GM18520 (cell line): ENCODE measurements around the gene DCAF11.

ENCODE experiments used
- ATAC-seq: cut with Tn5 transposase; IDR thresholded peaks from one replicate; pipeline ENCODE4 v1.9.1; 2021; ENCODE audit not compliant: unreplicated experiment

Gene DCAF11

DNA sequence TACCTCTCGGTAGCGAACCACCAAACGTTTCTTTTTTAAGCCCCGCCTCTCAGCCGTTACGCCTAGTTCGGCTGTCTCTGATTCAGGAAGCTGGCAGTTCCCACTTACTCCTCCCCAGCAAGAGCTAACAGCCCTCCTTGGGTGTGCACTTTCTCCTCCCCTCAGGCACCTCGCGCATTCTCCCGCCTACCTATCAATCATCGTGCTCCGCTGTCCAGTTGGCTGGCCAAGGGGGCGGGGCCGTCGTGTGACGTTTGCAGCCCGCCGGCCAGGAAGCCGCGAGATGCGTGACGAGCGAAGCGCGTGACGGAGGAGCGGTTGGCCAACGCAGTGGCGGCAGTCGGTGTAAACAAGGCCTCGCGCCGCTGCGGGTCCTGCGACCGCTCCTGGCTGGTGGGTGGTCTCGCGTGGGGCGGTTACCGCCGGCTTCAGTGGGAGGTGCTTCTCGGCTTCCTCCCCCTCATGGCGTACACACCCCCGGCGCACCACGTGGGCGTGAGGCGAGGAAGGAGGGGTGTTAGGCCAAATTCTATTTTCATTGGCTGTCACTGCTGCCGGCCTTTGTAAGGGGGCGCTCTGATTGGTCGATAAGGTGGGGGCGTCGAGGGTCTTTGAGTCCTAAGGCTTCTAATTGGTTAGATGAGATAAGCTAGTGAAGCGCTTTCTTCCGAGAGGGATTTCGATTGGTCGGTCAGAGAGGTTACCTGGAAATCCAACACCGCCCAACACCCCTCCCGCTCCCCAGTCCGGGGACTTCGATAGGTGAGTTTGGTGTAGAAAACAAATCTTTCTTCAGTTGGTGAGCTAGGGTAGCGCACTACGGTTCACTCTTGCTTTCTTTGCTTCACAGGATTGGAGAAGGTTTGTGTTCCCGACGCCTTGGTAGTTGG lies at the start of gene DCAF11, which contains the start of gene NRL:
Gene DCAF11, plus strand, starts transcription at position 246 of the 890 bp plus-strand sequence. CDS start 818 bp downstream, outside the sequence.
Gene NRL, minus strand, starts transcription at position 418 of the 890 bp plus-strand sequence. CDS start 32,101 bp downstream, outside the sequence.
- ATAC-seq, result peak; percentile 82

DNA sequence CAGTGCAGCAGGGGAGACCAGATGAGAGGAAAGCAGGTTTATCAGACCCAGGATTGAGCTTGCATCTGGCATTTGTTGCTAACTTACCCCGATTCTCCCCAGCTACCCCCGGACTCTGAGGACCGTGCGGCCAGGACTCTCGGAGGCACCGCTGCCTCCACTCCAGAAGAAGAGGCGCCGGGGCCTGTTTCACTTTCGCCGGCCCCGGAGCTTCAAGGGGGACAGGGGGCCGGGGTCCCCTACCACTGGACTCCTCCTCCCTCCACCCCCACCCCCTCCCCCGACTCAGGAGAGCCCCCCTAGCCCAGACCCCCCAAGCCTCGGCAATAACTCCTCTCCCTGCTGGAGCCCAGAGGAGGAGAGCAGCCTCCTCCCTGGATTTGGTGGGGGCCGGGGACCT lies 49.7 kb upstream of the DCAF11 start:
- ATAC-seq, result no peak

DNA sequence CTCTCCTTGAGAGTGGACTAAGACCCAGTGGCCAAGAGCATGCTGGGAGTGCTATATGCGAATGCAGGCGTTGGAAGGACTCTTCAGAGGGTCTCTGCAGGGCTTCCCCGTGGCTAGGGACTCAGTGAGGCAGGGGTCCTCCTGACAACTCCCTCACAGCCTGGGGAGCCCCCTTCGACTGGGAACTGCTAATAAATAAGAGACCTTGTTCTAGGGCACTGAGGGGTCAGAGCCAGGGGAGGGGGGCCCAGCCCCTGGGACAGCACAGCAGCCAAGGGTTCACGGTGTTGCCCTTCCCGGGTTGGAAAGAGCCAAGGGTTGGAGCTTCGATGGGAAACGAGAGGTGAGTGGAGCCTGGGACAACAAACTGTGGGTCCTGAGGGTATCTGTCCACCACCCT lies 49.2 kb upstream of the DCAF11 start:
- no peak for ATAC-seq

DNA sequence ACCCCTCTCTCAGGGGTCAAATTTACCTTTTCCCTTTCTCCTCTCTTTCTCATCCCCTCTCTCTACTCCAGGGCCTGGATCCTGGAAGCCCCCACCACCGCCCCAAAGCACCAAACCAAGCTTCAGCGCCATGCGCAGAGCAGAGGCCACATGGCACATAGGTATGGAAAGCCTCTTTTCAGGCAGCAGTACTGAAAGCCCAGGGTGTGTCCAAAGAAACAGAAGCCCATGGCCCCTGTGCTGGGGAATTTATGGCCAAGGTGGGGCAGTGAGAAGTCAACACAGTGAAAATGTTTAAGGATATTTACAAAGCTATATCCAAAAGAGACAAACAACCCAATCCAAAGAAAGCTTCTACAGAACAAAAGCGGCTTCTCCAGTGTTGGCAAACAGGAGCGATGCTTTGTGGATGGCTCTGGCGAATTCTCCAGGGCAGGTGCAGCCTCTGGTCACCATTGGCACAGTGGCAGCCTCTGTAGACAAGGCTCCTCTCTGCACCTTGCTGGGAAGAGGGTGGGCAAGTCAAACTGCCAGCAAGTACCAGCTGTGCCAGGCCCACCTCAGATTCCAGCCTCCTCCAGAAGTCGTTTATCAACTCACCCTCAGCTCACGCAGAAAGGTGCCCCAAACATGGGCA lies 48.0 kb upstream of the DCAF11 start:
- ATAC-seq, result no peak

DNA sequence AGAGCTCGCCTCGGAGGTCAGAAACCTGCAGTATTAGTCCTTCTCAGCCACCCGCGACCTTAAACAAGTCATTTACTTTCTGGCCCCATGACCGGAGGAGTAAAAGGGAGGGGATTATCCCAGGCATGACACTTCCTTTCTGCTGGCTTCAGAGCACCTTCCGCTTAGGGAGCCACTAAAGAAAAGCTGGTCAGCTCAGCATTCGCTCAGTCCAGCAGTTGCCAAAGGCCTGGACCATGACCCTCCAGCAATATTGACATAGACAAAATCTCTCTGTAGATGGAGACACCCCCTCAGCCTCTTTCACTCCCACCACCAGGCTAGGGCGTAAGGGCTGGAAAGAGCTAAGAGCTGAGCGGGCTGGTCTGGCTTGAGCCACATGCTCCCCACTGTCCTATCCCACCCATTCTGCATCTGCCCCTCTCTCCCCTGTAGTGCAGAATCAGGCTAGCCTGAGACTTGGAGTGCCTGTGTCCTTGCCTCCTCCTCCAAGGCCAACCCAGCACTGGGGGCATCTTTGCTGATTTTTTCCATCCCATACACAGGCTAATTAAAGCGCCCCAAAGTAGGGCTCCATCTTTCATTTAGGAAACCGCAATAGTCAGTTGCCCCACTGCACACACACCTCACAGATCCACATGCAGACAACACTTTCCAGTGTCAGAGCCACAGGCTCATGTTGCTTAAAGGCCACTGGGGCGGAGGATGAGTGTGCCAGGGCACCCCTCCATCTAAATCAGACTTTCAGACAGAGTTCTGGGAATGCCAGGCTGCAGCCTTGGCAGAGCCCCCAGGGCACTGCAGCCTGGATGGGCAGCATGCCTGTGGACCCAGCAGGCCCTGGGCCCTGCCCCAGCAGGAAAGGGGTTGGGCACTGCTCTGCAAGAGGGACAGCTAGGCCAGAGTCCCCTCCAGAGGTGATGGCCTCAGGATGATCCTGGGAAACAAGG lies 47.2 kb upstream of the DCAF11 start:
- no peak for ATAC-seq

DNA sequence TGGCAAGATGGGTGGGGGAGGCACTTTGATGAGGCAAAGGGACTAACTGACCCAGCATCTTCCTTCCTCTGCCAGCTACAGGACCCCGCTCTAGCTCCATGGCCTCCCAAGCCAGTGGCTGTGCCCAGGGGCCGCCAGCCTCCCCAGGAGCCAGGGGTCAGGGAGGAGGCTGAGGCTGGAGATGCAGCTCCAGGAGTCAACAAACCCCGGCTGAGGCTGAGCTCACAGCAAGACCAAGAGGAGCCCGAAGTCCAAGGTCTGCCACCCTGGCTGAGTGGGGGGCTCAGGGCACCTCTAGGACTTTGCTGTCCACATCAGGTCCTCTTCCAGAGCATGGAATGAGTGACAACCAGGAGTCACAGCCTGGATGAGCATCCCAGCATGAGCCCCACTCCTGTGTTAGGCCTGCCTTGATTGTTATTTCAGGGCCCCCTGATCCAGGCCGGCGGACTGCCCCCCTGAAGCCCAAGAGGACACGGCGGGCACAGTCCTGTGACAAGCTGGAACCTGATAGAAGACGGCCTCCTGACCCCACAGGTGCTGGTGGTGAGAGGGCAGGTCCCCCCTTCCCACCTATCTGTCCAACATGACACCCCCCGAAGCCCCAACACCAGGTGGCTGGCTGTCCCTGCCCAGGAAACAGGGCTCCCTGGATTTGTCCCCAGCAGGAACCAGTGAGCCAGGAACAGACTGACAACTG lies 45.7 kb upstream of the DCAF11 start:
- no peak for ATAC-seq

DNA sequence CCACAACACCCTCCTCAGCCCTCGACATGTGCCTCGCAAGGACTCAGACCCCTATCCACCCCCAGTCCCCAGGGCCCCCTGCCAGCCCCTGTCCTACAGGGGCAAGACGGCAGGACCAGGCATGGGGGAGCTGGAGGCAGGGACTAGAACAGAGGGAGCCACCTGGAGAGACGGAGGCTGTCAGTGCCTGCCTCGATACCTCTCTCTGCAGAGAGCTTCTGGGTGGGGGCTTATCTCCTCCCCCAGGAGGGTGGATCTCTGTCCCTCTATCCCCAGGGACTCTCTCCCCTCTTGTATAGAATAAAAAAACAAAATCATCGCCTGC lies 45.2 kb upstream of the DCAF11 start:
- ATAC-seq, result no peak

DNA sequence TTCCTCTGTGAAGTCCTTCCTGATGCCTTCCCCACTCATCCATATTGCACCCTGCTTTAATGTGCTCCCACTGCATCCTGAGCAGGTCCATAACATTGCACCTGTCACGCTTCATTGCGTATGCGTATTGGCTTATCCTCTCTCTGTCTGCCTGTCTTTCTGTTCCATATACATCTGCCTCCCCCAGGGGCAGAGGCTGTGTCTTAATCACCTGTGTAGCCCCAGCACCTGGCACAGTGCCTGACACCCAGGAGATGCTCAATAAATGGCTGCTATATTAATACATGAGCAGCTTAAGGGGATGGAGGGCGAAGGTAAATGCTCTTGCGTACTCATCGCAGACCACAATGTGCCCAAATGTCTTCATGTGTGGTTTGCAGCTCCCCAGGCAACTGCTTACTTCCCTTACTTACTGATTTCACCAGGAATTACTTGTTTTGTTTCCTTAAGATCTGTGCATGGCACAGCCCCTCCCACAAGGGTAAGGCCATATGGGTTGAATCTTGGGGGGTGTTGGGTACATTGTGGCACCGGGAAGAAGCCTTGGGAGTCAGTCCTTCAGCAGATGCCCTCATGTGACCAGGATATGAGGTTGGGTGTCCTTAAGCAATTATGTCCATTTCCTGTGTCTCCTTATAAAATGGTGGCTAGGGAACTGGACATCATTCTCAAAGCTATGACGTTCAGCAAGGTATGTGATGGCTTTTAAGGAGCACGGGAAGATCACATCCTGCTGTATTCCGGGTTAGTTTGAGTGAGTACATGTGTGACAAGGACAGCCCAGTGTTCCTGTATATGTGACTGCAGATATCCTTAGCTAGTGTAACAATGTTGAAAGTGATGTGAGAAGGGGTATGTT lies 44.1 kb upstream of the DCAF11 start:
- ATAC-seq, result no peak

DNA sequence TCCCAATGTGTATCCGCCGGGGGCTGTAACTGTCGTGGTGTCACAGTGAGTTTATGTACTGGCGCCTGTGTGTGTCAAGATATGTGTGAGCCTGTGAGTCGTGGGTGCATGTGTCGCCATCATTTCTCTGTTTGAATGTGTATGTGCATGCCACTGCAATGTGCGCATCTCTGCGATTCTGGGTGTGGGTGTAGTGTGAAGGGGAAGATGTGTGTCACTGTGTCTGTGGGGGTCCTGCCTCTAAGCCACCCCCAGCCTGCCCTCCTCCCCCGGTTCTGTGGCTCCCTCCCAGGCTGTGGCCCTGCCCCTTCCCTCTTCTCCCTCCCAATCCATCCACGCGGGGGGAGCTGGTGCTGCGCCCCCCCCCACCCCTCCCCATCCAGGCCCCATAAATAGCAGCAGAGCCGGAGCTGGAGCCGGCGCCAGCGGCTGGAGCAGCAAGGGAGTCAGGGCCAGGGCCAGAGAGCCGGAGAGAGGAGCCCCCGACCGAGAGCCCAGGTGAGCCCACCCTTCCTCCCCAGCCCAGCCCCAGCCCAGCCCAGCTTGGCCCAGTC lies 43.4 kb upstream of the DCAF11 start, which contains the start of gene CPNE6:
Gene CPNE6, plus strand, starts transcription at position 419 of the 554 bp plus-strand sequence. CDS start 1,375 bp downstream, outside the sequence.
- ATAC-seq, result no peak

DNA sequence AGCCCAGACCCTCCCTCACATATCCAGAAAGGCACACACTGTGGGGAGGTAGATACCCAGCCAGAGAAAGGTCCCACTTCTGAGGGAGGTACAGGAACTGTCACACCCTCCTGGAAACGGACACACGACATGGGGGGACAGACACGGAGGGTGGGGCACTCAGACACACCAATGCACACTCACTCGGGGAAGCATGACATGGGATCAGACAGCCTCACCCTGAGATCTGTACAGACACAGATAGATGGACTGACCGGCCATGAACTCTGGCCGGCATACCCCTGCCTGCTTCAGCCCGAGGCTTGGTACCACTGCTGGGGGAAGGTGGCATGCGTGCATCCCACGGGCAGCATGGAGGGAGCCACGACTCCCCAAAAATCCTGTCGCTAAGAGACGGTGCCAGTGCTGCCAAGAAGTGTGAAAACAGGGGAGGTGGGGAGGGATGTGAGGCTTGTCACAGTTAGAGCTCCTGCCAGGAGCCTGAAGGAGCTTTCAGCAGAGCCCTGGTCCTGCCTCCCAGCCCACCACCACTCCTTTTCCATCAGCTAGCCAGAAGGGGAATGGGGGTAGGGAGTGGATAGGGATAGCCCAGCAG lies 42.6 kb upstream of the DCAF11 start:
- no peak for ATAC-seq

DNA sequence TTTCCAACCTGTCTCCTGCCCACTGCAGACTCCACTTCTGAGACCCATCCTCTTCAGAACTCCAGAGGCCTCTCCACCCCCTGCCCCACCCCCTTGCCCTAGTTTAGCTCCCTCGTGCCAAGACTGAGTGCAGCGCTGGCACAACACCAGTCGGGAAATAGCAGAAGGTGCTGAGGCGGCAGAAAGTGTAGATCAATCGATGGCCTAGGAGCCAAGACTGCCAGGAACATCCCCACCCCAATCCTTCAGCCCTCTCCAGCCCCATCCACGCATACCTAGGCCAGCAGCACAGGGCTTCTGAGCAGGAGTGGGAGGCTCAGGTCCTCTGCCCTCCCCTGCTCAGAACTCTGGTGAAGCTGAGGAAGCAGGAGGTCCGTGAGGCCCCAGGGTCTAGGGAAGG lies 42.1 kb upstream of the DCAF11 start:
- ATAC-seq, result no peak

DNA sequence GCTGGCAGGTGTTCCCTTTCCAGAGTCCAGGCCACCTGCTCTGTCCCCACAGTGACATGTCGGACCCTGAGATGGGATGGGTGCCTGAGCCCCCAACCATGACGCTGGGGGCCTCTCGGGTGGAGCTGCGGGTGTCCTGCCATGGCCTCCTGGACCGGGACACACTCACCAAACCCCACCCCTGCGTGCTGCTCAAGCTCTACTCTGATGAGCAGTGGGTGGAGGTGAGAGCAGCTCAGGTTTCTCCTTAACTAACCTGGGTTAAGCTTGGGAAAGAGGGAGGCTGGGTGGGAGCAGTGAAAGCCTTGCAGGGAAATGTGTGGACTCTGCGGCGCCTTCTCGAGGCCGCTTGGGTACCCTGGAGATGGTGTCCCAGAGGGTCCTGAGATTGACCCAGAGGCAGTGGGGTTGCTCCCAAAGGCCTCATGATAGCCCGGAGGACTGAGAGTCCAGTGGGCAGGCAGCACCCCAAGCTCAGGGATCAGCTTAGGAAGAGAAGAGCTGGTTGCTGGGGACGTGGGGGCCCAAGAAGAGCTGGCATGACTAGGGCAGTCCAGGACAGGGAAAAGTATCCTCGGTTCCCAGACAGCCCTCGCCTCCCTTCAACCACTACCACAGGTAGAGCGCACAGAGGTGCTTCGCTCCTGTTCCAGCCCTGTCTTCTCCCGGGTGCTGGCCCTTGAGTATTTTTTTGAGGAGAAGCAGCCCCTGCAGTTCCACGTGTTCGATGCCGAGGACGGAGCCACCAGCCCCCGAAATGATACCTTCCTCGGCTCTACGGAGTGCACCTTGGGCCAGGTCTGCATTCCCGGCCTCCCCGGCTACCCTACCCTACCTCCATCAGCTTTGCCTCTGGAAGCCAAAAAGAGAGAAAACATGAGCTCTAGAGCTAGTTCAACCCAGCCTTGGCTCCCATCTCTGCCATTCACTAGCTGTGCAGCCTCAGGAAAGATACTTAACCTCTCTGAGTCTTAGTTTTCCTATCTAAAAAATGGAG lies 41.4 kb upstream of the DCAF11 start:
- ATAC-seq, result no peak

DNA sequence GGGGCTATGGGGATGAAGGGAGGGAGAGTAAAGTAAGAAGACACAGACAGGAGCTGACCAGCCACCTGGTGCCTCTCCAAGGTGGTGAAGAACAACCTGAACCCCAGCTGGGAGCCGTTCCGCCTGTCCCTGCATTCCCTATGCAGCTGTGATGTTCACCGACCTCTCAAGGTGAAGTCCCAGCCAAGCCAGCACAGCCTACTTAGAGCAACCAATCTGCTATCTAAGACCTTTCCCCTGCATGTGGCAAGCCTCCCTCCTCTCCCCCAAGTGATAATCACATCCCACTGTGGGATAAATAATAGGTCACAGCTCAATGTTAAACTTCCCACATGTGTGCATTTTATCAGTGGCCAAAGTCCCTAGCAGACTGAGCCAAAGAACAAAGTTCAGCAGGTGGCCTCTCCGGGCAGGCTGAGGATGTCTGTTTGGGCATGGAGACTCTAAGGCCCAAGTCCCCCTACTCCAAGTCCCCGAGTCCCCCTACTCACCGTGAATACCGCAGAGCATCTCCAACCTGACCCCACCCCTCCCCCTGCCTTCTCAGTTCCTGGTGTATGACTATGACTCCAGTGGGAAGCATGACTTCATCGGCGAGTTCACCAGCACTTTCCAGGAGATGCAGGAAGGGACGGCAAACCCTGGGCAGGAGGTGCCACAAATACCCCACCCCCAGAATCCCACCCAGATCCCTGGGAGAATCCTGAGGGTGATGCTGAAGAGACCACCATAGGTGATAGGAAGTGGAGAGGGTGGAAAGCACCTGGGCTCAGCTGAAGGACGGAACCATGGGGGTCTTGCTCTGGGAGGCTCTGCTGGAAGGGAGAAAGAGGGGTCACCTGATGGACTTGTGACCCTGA lies 39.7 kb upstream of the DCAF11 start:
- no peak for ATAC-seq

DNA sequence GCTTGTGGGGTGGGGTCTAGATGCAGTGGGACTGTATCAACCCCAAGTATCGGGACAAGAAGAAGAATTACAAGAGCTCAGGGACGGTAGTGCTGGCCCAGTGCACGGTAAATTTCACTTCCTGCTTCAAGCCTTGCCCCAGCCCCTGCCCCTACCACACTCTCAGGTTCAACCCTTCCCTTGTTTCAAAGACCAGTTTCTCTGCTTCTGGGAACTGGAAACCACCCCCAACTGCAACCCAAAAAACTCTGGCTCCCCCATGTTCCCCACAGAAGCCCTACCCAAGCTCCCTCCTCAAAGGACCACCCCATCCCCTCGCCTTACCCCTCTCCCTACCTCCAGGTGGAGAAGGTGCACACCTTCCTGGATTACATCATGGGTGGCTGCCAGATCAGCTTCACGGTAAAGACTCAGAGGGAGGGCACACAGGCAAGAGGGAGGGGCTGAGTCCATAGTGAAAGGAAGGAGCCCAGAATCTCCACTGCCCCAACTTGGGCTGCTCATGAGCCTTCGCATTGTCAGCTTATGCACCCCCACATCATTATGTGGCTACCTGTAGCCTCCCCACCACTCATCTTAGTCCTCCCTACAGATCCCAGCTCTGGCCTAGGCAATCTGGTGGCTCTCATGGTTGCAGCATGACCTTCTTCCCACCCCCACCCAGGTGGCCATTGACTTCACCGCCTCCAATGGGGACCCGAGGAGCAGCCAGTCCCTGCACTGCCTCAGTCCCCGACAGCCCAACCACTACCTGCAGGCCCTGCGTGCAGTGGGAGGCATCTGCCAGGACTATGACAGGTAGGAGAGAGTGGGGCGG lies 38.9 kb upstream of the DCAF11 start:
- no peak for ATAC-seq

DNA sequence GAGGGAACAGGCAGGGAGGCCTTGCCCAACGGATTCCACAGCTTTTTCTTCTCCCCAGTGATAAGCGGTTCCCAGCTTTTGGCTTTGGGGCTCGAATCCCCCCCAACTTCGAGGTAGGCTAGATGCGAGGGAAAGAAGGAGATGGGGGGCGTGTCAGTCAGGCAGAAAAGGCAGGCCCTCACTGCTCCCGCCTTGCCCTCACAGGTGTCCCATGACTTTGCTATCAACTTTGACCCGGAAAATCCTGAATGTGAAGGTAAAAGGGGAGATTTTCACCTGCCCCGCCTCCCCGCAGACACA lies 38.3 kb upstream of the DCAF11 start:
- ATAC-seq, result no peak

DNA sequence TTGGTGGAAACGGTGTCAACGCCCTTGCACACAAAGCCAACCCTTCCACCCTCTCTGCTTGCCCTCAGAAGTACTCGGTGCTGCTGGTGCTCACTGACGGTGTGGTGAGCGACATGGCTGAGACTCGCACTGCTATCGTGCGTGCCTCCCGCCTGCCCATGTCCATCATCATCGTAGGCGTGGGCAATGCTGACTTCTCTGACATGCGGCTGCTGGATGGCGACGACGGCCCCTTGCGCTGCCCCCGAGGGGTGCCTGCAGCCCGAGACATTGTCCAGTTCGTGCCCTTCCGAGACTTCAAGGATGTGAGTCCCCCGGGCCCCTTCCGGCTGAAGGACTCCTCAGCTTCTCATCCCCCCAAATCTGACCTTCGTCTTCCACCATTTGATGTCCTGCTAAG lies 37.5 kb upstream of the DCAF11 start:
- no peak for ATAC-seq
